Stimulated activated CD4-positive, alpha-beta T cell treated with anti-CD3 and anti-CD28 coated beads, Interleukin-2, amount 100 ng/mL, for 4 hours (primary cell): Measurements from ENCODE around the gene COL11A2.
A peak's percentile ranks its signal among the peaks of the same experiment; 100 is the strongest.

ENCODE experiments used
- DNase-seq: peaks from one replicate; pipeline ENCODE4 v3.0.0-alpha.2; 2020; ENCODE audit warnings: low read depth

COL11A2 gene

DNA sequence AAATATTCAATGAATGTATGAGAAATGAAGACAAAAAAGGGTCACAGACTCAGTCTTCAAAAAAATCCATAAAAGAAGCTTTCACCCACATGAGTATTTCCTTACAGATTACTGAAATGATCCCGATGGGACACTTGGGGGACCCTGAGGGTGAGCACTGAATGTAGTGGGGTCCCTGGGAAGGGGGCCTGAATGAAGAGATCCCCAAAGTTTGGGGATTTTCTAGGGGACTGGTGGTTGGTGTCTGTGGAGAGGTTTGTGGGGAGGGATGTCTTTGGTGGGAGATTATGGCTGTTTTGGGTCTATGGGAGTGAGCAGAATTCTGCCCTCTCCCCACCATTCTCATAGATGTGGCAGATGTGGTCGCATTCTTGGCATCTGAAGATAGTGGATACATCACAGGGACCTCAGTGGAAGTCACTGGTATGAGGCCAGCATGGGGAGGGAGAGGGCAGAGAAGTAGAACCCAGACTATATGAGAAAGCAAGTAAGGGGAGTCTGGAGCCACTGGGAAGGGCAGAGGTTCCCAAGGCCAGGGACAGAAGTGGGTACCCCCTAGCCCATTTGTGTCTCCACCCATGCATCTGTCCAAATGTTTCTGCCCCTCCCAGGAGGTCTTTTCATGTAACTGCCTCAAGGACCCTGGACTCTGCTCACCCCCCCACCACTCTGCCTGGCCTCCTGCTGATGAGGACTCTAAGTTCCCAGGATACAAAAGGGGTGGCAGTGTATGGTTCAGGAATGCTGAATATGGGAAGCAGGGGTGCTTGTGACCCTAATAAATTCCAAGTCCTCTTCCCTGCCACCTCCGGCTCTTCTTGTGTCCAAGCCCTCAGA lies 14.0 kb upstream of the COL11A2 start:
- DNase-seq, result no peak

DNA sequence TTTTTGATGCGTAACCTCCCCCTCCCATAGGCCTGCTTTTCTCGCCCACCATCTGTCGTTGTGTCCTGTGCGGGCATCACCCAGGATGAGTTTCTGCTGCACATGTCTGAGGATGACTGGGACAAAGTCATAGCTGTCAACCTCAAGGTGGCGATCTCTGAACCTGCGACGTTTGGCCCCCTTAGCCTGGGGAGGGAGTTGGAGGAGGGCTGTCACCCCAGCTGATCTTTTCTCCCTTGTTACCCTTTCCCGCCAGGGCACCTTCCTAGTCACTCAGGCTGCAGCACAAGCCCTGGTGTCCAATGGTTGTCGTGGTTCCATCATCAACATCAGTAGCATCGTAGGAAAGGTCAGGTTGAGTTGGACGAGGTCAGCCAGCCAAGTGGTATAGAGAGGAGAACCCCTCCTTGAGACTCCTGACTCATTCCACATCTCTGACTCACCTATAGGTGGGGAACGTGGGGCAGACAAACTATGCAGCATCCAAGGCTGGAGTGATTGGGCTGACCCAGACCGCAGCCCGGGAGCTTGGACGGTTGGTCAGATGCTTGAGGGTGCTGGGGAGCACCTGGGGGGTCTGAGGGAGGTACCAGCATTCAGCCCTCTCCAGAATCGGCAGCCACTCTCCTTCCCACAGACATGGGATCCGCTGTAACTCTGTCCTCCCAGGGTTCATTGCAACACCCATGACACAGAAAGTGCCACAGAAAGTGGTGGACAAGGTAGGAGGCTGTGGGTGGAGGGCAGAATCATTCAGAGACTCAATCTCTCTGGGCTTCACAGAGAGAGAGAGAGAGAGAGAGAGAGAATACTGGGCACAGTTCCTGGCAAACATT lies 13.1 kb upstream of the COL11A2 start:
- DNase-seq, result no peak

DNA sequence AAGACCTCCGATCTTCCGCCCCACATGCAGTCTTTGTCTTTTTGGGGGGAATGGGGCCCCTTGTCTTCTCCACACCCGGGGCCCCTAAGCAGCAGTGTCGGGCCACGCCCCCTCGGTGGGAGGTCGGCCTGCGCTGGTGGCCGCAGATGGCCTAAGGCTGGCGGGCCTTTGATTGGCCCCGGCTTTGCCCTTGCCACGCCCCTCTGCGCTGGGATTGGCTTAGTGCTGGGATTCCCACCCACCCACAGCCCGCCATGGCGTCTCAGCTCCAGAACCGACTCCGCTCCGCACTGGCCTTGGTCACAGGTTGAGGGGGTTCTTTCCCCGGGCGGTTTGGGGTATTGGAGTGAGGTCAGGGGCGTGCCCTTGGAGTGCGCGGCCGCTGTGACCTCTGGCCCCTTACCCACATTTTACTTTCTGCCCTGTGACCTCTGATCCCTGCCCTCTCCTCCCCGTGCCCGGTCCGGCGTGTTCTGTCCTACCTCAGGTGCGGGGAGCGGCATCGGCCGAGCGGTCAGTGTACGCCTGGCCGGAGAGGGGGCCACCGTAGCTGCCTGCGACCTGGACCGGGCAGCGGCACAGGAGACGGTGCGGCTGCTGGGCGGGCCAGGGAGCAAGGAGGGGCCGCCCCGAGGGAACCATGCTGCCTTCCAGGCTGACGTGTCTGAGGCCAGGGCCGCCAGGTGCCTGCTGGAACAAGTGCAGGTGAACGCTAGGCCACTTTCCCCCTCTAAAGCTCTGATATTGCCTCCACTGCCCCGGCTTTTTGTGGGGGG lies 12.3 kb upstream of the COL11A2 start, which contains the start of gene HSD17B8:
Gene HSD17B8, plus strand, starts transcription at position 241 of the 776 bp plus-strand sequence. Its CDS starts 14 bp downstream, at position 255.
- DNase-seq, result peak; percentile 89

DNA sequence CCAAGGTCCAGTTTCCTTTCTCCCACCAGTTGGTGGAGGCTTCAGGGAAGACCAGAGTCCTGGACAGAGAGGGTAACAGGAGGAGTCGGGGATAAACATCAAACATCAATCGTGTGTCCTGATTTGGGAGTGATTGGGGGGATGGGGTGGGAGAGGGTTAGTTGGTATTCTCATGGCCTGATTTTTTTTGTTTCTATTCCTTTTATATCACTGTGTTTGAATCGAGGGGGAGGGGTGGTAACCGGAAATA lies 11.8 kb upstream of the COL11A2 start:
- no peak for DNase-seq

DNA sequence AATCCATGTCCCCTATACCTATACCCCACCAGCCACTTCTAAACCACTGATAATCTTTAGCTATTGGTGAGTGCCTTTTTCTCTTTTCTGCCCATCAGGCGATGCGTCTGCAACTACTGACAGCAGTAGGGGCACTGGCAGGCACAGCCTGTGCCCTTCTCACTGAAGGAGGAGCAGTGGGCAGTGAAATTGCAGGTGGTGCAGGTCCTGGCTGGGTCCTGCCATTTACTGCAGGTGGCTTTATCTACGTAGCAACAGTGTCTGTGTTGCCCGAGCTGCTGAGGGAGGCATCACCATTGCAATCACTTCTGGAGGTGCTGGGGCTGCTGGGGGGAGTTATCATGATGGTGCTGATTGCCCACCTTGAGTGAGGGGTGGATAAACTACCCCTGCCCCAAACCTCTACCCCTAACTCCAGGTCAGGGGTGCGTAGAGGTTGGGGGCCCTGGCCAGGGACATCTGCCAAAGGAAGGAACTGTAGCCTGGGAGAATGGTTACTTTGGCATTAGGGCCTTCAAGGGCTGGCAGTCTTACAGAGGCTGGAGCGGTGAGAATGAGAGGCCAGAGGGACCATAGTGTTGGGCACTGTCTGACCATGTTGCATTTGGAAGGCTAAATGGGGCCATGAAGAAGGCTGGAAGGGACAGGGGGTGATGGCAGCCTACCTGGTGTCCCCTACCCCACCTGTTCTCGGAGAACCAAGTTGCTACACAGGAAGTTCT lies 11.3 kb upstream of the COL11A2 start:
- no peak for DNase-seq

DNA sequence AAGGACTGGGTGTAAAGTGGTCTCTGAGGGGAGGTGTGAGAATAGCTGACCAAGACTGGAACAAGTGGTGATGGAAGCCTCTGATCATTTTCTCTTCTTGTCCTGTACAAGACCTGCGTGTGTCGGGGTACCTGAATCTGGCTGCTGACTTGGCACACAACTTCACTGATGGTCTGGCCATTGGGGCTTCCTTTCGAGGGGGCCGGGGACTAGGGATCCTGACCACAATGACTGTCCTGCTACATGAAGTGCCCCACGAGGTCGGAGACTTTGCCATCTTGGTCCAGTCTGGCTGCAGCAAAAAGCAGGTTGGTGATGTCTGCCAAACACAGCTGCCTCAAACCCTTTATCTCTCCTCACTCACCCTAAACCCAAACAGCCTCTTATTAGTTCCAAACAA lies 10.5 kb upstream of the COL11A2 start:
- DNase-seq, result no peak

DNA sequence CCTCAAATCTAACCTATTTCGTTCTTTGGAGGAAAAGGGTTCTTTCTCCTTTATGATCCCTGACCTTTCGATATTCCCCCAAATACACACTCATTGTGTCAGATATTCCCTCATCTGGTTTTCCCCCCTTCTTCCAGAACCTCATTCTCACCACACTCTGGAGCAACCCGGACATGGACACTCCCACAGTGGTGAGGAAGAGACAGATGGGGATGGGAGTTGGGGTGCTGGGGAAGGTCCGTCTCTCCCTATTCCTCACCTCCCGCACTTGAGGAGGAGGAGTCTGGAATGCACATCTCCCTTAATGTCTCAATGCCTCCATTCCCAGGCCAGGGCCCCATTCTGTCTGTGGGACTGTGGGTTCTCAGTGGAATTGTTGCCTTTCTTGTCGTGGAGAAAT lies 9.7 kb upstream of the COL11A2 start:
- no peak for DNase-seq

DNA sequence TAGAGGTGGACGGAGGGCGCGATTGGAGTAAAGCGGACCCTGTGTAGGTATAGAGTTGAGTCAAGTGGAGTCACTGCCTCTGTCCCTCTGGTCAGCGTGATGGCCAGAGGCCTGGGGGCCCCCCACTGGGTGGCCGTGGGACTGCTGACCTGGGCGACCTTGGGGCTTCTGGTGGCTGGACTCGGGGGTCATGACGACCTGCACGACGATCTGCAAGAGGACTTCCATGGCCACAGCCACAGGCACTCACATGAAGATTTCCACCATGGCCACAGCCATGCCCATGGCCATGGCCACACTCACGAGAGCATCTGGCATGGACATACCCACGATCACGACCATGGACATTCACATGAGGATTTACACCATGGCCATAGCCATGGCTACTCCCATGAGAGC lies 8.9 kb upstream of the COL11A2 start:
- DNase-seq, result no peak

DNA sequence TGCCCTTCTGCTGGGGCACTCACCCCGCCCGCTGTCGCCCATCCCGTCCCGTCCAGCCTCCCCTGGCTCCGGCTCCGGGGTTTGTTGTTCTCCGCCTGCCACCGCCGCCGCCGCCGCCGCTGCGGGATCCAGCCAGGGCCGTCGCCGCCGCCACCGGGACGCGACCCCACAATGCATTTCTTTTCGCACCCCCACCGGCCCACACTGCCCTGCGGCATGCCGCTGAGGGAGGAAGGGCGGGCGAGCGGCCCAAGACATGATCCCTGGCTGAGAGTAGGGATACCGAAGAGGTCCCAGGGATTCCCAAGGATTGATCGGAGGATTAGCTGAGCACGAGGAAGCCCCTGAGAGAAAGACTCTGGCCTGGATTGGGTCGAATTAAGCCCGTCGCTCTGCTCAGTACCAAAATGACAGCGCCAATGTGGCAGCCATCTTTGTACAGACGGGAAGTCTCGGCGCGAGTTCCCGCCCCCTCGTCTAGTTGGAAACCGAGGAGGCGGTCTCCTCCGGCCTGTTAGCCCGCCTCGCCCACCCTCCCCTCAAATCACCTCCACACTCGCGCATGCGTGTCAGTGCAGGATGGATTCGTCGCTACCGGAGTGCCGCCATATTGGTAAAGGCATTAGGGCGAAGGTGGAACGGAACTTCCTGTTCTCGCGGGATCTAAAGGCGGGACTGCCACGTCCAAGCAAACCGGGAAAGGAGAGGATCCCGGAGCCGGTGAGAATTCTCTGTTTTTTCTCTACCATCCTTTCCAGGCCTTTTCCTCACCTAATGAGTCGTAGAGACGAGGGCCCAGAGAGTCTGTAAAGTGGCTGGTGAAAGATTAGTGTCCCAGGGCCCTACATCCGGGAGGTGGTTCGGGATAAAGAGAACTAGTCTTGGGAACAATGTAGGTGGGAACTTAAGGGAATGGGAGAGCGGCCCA lies 8.2 kb upstream of the COL11A2 start, which contains the start of the genes RXRB and SLC39A7:
Gene RXRB, minus strand, starts transcription at position 447 of the 928 bp plus-strand sequence. Its CDS starts 189 bp downstream, at position 258.
Gene SLC39A7, plus strand, starts transcription at position 649 of the 928 bp plus-strand sequence. CDS start 379 bp downstream, outside the sequence.
- peak; percentile 99 for DNase-seq

DNA sequence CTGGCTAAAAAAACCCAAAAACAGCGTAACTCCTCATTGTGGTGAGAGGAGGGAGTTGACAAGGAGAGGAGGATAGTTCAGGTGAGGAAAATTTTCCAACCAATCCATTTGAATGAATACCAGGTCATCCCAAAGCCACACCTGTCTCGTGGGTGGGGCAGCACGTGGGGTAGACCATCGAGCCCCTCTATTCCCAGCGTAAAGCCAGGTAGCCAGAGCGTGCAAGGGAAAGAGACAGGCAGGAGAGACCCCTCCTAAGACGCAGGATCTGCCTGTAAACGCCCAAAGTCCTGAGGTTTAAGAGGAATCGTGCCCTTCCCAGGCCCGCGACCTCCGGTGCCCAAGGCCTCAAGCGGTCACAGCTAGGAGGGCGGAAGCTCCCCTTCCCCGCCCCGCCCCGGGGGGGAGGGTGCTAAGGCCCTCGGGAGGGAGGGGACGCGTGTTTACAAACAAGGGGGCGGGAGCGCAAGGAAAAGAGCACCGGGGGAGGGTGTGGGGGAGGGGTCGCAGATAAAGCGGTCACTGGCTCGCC lies 7.5 kb upstream of the COL11A2 start:
- peak; percentile 50 for DNase-seq

DNA sequence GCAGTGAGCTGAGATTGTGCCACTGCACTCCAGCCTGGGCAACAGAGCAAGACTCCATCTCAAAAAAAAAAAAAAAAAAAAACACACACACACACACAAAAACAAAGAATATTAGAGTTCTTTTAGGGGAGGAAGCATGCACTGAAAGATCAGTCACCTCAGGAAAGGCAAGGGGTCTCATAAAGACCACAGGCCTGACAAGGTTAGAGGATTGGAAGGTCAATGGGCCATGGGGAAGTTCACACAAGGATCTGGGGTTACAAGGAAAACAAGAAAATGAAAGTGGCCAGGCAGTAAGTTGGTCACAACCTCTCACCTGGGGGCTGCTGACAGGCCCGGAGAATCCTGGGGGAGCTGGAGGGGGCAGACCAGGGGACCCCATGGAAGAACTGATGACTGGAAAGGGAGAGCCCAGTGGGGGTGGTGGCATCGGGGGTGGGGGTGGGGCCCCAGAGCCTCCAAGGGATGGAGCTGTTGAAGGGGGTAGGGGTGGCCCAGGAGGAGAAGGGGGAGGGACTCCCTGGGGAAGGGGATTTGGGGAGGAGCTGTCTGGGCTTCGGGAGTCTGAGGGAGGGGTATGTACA lies 6.7 kb upstream of the COL11A2 start:
- DNase-seq, result no peak

DNA sequence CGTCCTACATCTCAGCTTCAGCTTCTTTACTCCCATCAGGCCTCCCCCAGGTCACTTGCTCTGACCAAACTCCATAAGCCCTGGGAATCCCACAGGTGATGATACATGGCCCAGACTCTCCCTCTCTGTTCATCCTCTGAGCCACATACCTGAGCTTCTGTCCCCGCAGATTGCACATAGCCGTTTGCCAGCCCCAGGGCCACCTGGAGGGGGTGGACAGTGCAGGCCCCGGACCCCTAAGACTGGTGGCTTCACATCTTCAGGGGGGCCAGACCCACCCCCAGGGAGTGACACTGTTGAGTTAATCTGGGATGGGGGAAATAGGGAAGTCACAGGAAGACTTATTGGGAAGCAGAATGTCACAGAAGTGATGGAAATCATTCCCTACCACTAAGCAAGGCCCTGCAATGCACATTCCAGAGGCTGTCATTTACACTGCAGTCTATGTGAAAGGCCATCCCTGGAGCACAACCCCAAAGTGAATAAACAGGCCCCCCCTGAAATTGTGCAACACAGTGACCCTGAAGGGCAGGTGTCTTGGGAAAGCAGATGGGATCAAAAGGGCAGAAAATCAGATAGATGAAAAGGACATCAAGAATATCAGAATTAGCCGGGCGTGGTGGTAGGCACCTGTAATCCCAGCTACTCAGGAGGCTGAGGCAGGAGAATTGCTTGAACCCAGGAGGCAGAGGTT lies 6.0 kb upstream of the COL11A2 start:
- DNase-seq, result no peak

DNA sequence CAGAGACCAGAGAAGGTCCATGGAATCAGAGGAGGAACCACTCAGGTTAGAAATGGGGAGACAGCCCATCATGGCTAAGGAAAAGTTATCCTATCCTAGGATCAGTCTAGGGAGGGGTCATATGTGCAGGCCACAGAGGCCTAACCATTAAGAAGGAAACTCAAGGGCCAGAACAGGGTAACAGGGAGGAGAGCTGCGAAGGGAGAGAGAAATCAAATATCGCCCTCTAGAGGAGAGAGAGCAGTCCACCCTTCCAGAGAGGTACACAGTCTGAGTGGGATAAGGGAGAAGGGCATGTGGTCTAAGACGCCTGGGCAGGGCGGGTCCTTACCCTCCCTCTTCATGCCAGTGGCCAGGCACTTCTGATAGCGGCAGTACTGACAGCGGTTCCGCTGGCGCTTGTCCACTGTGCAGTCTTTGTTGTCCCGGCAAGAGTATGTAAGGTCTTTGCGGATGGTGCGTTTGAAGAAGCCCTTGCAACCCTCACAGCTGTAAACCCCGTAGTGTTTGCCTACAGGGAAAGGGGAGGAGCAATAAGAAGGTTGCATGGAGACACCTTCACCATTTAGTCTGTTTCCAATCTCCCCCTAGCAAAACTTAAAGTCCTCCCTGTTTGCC lies 5.3 kb upstream of the COL11A2 start:
- no peak for DNase-seq

DNA sequence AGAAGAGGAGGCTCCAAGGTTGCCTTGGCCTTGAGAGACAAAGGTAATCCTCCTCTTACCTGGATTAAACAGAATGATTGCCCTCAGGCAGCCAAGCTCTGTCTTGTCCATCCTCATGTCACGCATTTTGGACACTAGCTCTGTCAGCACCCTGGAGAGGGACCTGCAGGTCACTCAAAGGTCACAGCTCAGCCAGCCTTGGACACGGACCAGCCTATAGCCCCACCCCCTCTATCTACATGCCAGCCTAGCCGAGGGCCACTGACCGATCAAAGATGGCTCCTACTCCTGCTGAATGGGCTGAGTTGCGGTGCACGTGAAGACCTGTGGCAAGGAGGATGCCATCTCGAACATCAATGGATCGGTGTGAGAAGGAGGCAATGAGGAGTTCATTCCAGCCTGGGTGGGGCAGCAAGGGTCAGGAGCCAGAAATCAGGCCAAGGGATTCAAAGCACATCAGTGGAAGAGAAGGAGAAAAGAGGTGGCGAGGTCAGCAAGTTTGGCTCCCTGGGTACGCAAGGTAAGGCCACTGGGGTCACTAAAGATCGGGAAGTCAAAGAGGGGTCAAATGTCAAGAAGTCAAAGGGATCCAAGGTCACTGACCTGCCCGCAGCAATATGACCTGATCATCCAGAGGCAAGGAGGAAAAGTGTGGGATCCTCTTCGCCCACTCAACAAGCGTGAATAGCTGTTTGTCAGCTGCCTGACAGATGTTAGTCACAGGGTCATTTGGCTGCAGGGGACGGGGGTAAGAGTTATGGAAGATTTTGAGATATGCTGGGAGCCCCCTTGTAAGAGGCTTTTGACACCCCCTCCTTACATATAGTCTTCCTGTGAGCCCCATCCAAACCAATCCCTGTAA lies 3.3 kb upstream of the COL11A2 start:
- no peak for DNase-seq

DNA sequence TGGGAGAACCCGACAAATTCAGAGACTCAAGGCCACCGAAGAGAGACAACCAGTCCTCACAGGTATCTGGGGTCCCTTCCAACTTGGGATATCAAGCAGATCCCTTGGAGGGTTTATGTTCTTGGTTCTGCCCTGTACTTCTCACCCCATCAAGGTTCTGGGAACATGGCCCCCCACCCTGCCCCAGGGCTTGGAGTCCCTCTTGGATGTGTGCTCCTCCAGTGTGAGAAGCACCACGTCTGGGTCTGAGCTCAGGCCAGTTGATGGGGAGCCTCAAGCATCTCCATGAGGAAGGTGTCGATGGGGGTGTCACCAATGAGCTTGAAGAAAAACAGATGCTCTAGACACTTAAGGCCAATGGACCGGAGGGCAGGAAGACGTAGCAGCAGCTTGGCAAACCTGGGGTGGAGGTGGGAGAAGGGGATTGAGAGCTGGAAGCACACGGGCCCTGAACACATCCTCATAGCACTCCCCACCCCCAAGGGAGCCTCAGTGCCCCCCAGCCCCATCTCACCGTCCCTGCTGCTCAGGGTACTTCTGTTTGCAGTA lies 2.2 kb upstream of the COL11A2 start:
- no peak for DNase-seq

DNA sequence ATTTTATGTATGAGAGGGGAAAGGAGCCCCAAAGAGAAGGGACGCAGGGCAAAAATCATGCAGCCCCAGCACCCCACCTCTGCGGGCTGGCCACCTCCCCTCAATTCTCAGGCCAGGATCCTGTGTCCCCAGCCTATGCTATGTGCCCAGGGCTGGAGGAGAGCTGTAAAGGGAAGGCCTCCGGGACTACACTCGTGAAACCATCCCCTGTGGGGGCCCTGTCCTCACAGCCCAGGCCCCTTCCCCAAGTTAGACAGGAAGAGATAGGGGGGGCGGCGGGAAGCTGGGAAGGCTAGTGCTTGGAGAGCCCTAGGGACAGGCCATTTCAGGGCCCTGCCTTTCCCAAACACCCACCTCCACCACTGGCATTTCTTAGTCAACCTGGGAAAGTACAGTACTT lies 1.4 kb upstream of the COL11A2 start:
- DNase-seq, result no peak
